Heart left ventricle (tissue), 13 donors: ENCODE results near the gene PALD1.

Source experiments
- CTCF ChIP-seq, 12 donors: fragments of 200-600 bp; sonication (generic) in 4 of 12; IDR thresholded peaks; one replicate each; pipeline versions ENCODE4 v1.5.0 to v1.8.0; 2018 to 2022; ENCODE audit warnings: antibody characterized with exemption in 12 of 12, mild to moderate bottlenecking in 5 of 12
- POLR2A ChIP-seq, 2 donors: fragments of 450-650 bp; IDR thresholded peaks; one replicate each; pipeline ENCODE4 v1.6.1; 2017; ENCODE audit warnings: antibody characterized with exemption in 2 of 2, mild to moderate bottlenecking in 2 of 2, moderate library complexity in 2 of 2
- donor health status: ischemic (EF 13 %, LVEDD 7.1; RV severe dilation, severe dysfunction).
- donor health status: DM: no; HTN: yes; CAD: no.
- donor health status: DM: no; HTN: no; CAD: no.
- donor health status: ischemic (EF 25% LVEDD 6.9; RV normal size, moderate dysfunction).
- donor health status: ischemic (EF 25% LVEDD 5.7; RV mildly dilated, moderate dysfunction).
- donor health status: ischemic (EF 35%, LVEDD 5.7; RV mildly dilated, moderate dysfunction).
- donor health status: nonischemic (EF 11% LVEDD 7.7; RV severe dilation, severe dysfunction).
- donor health status: DM: yes; HTN: yes; CAD: no.
- donor health status: PGD.
- donor health status: ischemic (EF 29% LVEDD 5.4; RV normal size, mild dysfunction).
- donor health status: nonischemic (EF 23%, LVEDD 6.1; RV moderate dilation, normal function).

GRCh38 chr10:70432561-70433263 is 45.9 kb upstream of the PALD1 start:
- no peak for TF ChIP-seq CTCF (IDR thresholded peaks at IDR 0.05)
- no peak for TF ChIP-seq POLR2A (IDR thresholded peaks at IDR 0.05)
